HEK293 (cell line): ENCODE measurements around the gene TSC22D3.

ENCODE experiments used
- BCL11A ChIP-seq: fragments of 450-650 bp; formaldehyde crosslinking; IDR thresholded peaks from 2 replicates; pipeline ENCODE4 v1.5.1; 2016; ENCODE audit warnings: low read depth, missing biosample characterization, missing genetic modification characterization
- HOXC10 ChIP-seq: sonication (generic); formaldehyde crosslinking; IDR thresholded peaks from 2 replicates; pipeline ENCODE4 v1.8.1; 2023; ENCODE audit warnings: mild to moderate bottlenecking, missing genetic modification reagents
- KLF9 ChIP-seq: fragments of 450-650 bp; formaldehyde crosslinking; IDR thresholded peaks from 2 replicates; pipeline ENCODE4 v1.5.1; 2016; ENCODE audit warnings: missing biosample characterization, missing genetic modification characterization, low read depth
- PATZ1 ChIP-seq: fragments of 450-650 bp; formaldehyde crosslinking; IDR thresholded peaks from 2 replicates; pipeline ENCODE4 v1.5.1; 2016; ENCODE audit warnings: missing biosample characterization, missing genetic modification characterization
- REPIN1 ChIP-seq: fragments of 450-650 bp; formaldehyde crosslinking; IDR thresholded peaks from 2 replicates; pipeline ENCODE4 v1.5.1; 2017; ENCODE audit warnings: missing biosample characterization, missing genetic modification characterization, low read depth
- ZBTB11 ChIP-seq: fragments of 450-650 bp; formaldehyde crosslinking; conservative IDR thresholded peaks from 2 replicates; pipeline ENCODE4 v1.5.1; 2016; ENCODE audit warnings: low read depth, missing biosample characterization, missing genetic modification characterization
- ZBTB49 ChIP-seq: fragments of 450-650 bp; formaldehyde crosslinking; IDR thresholded peaks from 2 replicates; pipeline ENCODE4 v1.5.1; 2016; ENCODE audit warnings: missing biosample characterization, missing genetic modification characterization, low read depth
- ZNF112 ChIP-seq: fragments of 450-650 bp; formaldehyde crosslinking; IDR thresholded peaks from 2 replicates; pipeline ENCODE4 v1.5.0; 2017; ENCODE audit warnings: missing biosample characterization, missing genetic modification characterization
- ZNF133 ChIP-seq: fragments of 450-650 bp; formaldehyde crosslinking; IDR thresholded peaks from 2 replicates; pipeline ENCODE4 v1.5.1; 2016; ENCODE audit warnings: missing biosample characterization, missing genetic modification characterization
- ZNF138 ChIP-seq: fragments of 450-650 bp; formaldehyde crosslinking; IDR thresholded peaks from 2 replicates; pipeline ENCODE4 v1.5.1; 2016; ENCODE audit warnings: missing biosample characterization, missing genetic modification characterization, borderline replicate concordance
- ZNF175 ChIP-seq: fragments of 450-650 bp; formaldehyde crosslinking; IDR thresholded peaks from 2 replicates; pipeline ENCODE4 v1.5.1; 2016; ENCODE audit warnings: missing biosample characterization, missing genetic modification characterization
- ZNF18 ChIP-seq: fragments of 450-650 bp; formaldehyde crosslinking; IDR thresholded peaks from 2 replicates; pipeline ENCODE4 v1.5.1; 2016; ENCODE audit warnings: missing biosample characterization, missing genetic modification characterization
- ZNF184 ChIP-seq: fragments of 450-650 bp; IDR thresholded peaks from 2 replicates; pipeline ENCODE4 v1.5.1; 2018; ENCODE audit warnings: missing biosample characterization, mild to moderate bottlenecking, missing genetic modification characterization
- ZNF223 ChIP-seq: fragments of 450-650 bp; formaldehyde crosslinking; IDR thresholded peaks from 2 replicates; pipeline ENCODE4 v1.5.1; 2016; ENCODE audit warnings: missing biosample characterization, missing genetic modification characterization
- ZNF280C ChIP-seq: fragments of 450-650 bp; formaldehyde crosslinking; IDR thresholded peaks from 2 replicates; pipeline ENCODE4 v1.5.1; 2016; ENCODE audit warnings: missing biosample characterization, missing genetic modification characterization
- ZNF362 ChIP-seq: fragments of 450-650 bp; formaldehyde crosslinking; IDR thresholded peaks from 2 replicates; pipeline ENCODE4 v1.5.1; 2016; ENCODE audit warnings: missing biosample characterization, missing genetic modification characterization
- ZNF37A ChIP-seq: fragments of 450-650 bp; IDR thresholded peaks from 2 replicates; pipeline ENCODE4 v1.5.1; 2018; ENCODE audit warnings: missing biosample characterization, missing genetic modification characterization
- ZNF391 ChIP-seq: fragments of 450-650 bp; formaldehyde crosslinking; IDR thresholded peaks from 2 replicates; pipeline ENCODE4 v1.5.1; 2016; ENCODE audit warnings: low read depth, missing biosample characterization, missing genetic modification characterization, borderline replicate concordance
- ZNF398 ChIP-seq: fragments of 450-650 bp; formaldehyde crosslinking; IDR thresholded peaks from 2 replicates; pipeline ENCODE4 v1.5.1; 2017; ENCODE audit warnings: missing biosample characterization, missing genetic modification characterization
- ZNF501 ChIP-seq: fragments of 450-650 bp; formaldehyde crosslinking; IDR thresholded peaks from 2 replicates; pipeline ENCODE4 v1.5.1; 2016; ENCODE audit warnings: missing biosample characterization, missing genetic modification characterization
- ZNF660 ChIP-seq: fragments of 450-650 bp; IDR thresholded peaks from 2 replicates; pipeline ENCODE4 v1.5.1; 2018; ENCODE audit warnings: missing biosample characterization, mild to moderate bottlenecking, missing genetic modification characterization
- ZNF704 ChIP-seq: fragments of 450-650 bp; formaldehyde crosslinking; IDR thresholded peaks from 2 replicates; pipeline ENCODE4 v1.5.1; 2016; ENCODE audit warnings: missing biosample characterization, missing genetic modification characterization
- ZSCAN16 ChIP-seq: fragments of 450-650 bp; formaldehyde crosslinking; IDR thresholded peaks from 2 replicates; pipeline ENCODE4 v1.5.1; 2016; ENCODE audit warnings: missing biosample characterization, missing genetic modification characterization

TSC22D3 gene

GRCh38 chrX:107729558-107730297, 45.9 kb downstream of the TSC22D3 start (continued):
- TF ChIP-seq BCL11A (tag by site-specific recombination) (no peak), REPIN1 (tag by site-specific recombination) (no peak), ZNF362 (tag by site-specific recombination) (no peak), ZNF501 (tag by site-specific recombination) (no peak), HOXC10 (CRISPR knock-in tag) (no peak), ZNF660 (tag by site-specific recombination) (no peak), ZNF184 (tag by site-specific recombination) (no peak), ZNF112 (tag by site-specific recombination) (no peak), ZNF704 (tag by site-specific recombination) (no peak), ZBTB49 (no peak), ZNF391 (tag by site-specific recombination) (no peak), ZNF280C (tag by site-specific recombination) (no peak), KLF9 (tag by site-specific recombination) (no peak), PATZ1 (peak; percentile 59; the same call in 1 of the 2 replicates), ZBTB11 (tag by site-specific recombination) (no peak), ZNF18 (tag by site-specific recombination) (no peak), ZNF223 (no peak), ZNF175 (tag by site-specific recombination) (no peak), ZNF133 (tag by site-specific recombination) (no peak), ZNF37A (tag by site-specific recombination) (no peak), ZSCAN16 (tag by site-specific recombination) (no peak), ZNF138 (tag by site-specific recombination) (no peak), ZNF398 (tag by site-specific recombination) (peak; percentile 80)
